ENCODE results near the gene FAM168A.
"Not testable (repeated sequence)": the region's sequence is repeated elsewhere in the genome, so short reads cannot be mapped to it uniquely, and the experiment has no call there.

Gene FAM168A

DNA sequence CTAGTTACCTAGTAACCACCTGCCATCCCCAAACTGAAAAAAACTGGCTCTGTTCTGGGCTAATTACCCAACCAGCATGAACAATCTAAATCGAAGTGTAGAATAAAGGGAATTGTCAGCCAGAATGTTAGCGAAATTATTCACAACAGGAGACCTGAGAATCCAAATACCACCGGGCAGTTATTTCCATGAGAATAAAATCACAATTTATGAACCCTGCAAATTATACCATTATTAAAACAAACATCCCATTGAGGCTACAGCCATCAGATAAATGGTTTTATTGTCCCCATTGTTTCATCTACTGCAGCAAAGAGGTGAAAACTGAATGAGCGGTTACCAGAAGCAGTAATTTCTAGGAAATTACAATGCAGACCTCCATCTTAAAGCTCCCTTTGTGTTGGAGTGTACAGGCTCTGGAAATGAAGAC, 21.7 kb downstream of the FAM168A start:
- Histone ChIP-seq H3K4me3 (ENCODE audit: low read depth, low read length) (no peak overlapping the region), H3K9me3 (ENCODE audit: control insufficient read depth, insufficient read depth, low read depth, low read length) (peaks cover 6% of the 10 kb centered on the region; the same call in 1 of the 2 replicates), H3K4me1 (ENCODE audit: control insufficient read depth, insufficient read depth, low read length) (peaks cover 16% of the 10 kb centered on the region; the same call in 1 of the 2 replicates), H3K27me3 (ENCODE audit: control insufficient read depth, insufficient read depth, low read length) (no peaks in the 10 kb centered on the region), H3K27ac (ENCODE audit: low read depth, low read length) (no peak overlapping the region), H3K36me3 (ENCODE audit: control insufficient read depth, insufficient read depth, low read length) (peaks cover 4% of the 10 kb centered on the region; the same call in 1 of the 2 replicates), H3K9ac (ENCODE audit: low read length) (no peak overlapping the region)

DNA sequence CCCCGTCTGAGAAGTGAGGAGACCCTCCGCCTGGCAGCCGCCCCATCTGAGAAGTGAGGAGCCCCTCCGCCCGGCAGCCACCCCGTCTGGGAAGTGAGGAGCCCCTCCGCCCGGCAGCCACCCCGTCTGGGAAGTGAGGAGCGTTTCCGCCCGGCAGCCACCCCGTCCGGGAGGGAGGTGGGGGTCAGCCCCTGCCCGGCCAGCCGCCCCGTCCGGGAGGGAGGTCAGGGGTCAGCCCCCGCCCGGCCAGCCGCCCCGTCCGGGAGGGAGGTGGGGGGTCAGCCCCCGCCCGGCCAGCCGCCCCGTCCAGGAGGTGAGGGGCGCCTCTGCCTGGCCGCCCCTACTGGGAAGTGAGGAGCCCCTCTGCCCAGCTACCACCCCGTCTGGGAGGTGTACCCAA, 25.9 kb downstream of the FAM168A start:
- not testable (repeated sequence) for H3K27ac ChIP-seq (ENCODE audit: low read depth, low read length); H3K4me3 ChIP-seq (ENCODE audit: low read depth, low read length); H3K9me3 ChIP-seq (ENCODE audit: control insufficient read depth, insufficient read depth, low read depth, low read length); H3K4me1 ChIP-seq (ENCODE audit: control insufficient read depth, insufficient read depth, low read length); H3K36me3 ChIP-seq (ENCODE audit: control insufficient read depth, insufficient read depth, low read length); H3K27me3 ChIP-seq (ENCODE audit: control insufficient read depth, insufficient read depth, low read length); H3K9ac ChIP-seq (ENCODE audit: low read length)

DNA sequence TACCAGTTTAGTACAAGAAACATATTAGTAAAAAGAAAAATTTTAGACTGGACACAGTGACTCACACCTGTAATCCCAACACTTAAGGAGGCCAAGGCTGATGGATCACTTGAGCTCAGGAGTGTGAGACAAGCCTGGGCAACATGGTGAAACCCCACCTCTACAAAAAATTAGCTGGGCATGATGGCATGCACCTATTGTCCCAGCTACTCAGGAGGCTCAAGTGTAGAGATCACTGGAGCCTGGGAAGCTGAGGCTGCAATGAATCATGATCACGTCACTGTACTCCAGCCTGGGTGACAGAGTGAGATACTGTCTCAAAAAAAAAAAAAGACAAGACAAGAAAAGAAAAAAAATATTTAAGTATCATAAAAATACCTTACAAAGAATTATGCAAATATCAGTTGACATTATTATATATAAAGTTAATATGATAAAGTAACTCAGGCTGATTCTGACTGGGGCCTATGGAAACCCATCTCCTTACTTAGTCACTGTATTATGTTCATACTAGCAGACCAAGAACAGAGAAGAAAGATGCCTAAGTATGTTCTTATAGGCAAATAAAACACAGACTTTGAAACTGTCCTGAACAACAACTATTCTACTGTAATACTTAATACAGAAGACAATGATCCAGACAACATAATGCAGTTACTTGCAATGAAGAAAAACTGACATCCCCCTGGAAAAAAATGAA, 27.3 kb downstream of the FAM168A start:
- H3K27me3 ChIP-seq (ENCODE audit: control insufficient read depth, insufficient read depth, low read length) = no peaks in the 10 kb centered on the region
- no peak overlapping the region for H3K9ac ChIP-seq (ENCODE audit: low read length)
- 0 out of 2 replicates have a peak, but pooled peaks cover 3% of the 10 kb centered on the region for H3K4me1 ChIP-seq (ENCODE audit: control insufficient read depth, insufficient read depth, low read length)
- H3K36me3 ChIP-seq (ENCODE audit: control insufficient read depth, insufficient read depth, low read length) = no peaks in the 10 kb centered on the region; the same call in 1 of the 2 replicates
- no peak overlapping the region for H3K27ac ChIP-seq (ENCODE audit: low read depth, low read length)
- no peak overlapping the region for H3K4me3 ChIP-seq (ENCODE audit: low read depth, low read length)
- H3K9me3 ChIP-seq (ENCODE audit: control insufficient read depth, insufficient read depth, low read depth, low read length) = peaks cover 6% of the 10 kb centered on the region; the same call in 1 of the 2 replicates

DNA sequence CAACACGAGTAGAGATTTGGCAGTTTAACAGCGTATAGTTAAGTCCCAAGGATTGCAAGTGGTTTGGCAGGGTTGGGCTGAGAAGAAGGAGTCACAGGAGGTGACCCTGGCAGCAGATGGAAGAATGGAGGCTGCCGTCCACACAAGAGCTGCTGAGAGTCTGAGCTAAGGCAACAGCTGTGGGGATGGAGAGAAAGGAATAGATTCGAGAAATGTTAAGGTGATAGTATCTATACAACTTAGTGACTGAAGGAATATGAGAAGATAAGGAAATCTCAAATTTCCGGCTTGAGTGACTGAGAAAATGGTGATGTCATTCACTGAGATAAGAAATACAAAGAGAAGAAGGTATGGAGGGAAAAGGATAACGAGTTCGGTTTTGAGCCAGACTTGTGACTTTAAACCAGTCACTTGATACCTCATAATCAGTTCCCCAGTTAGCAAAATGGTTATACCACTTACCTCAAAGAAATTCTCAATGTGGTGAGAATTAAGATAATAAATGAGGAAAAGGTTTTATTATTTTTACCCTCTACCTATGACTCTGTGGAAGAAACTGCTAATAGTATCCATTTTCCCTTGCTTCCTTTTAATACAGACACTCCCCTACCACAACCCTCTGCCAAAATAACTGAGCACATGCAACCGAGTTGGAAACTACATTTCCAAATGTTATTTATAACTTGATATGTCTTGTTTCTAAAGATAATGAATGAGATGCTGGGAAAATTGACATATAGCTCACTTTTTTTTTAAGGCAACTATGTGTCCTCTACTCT, 30.7 kb downstream of the FAM168A start:
- no peaks in the 10 kb centered on the region for H3K36me3 ChIP-seq (ENCODE audit: control insufficient read depth, insufficient read depth, low read length)
- no peak overlapping the region for H3K4me3 ChIP-seq (ENCODE audit: low read depth, low read length)
- no peak overlapping the region for H3K27ac ChIP-seq (ENCODE audit: low read depth, low read length)
- H3K9ac ChIP-seq (ENCODE audit: low read length) = no peak overlapping the region
- no peaks in the 10 kb centered on the region for H3K9me3 ChIP-seq (ENCODE audit: control insufficient read depth, insufficient read depth, low read depth, low read length)
- H3K27me3 ChIP-seq (ENCODE audit: control insufficient read depth, insufficient read depth, low read length) = no peaks in the 10 kb centered on the region
- 0 out of 2 replicates have a peak, but pooled peaks cover 3% of the 10 kb centered on the region for H3K4me1 ChIP-seq (ENCODE audit: control insufficient read depth, insufficient read depth, low read length)

DNA sequence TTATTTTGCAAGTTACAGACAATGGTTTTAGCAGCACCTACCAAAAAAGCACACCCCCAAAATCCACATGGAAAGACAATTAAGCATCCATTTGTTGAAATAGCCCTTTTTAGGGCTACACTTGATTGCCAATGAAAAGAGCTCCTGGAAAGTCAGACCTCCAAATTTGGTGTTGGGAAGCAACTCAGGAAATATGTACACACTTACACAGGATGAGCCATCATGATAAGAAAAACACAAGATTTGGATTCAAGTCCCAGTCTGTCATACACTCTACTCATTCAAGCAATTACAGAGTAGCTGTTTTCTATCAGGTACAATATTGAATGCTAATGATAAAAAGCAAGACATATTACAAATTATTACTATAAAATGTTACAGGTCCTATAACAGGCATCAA, 31.5 kb downstream of the FAM168A start:
- Histone ChIP-seq H3K4me1 (ENCODE audit: control insufficient read depth, insufficient read depth, low read length) (0 out of 2 replicates have a peak, but pooled peaks cover 3% of the 10 kb centered on the region), H3K9ac (ENCODE audit: low read length) (no peak overlapping the region), H3K4me3 (ENCODE audit: low read depth, low read length) (no peak overlapping the region), H3K9me3 (ENCODE audit: control insufficient read depth, insufficient read depth, low read depth, low read length) (no peaks in the 10 kb centered on the region), H3K36me3 (ENCODE audit: control insufficient read depth, insufficient read depth, low read length) (no peaks in the 10 kb centered on the region), H3K27me3 (ENCODE audit: control insufficient read depth, insufficient read depth, low read length) (no peaks in the 10 kb centered on the region), H3K27ac (ENCODE audit: low read depth, low read length) (no peak overlapping the region)

DNA sequence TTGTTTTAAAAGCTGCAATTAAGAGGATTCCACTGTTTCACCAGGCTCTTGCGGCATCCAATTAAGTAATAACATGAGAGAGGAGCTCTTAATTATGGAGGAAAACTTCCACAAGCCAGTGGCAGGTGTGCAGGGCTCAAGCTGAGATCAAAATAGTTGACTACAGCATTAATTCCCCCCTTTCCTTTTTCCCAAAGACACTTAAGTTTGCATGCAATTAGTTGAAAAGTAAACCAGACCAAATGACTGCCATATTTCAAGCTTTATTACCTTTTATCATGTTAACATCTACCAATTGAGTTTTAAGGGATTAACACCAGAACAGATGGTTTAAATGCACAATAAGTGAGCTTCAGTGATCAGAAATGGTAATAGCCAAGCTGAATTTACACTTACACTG, 32.1 kb downstream of the FAM168A start:
- Histone ChIP-seq H3K27ac (ENCODE audit: low read depth, low read length) (no peak overlapping the region), H3K9me3 (ENCODE audit: control insufficient read depth, insufficient read depth, low read depth, low read length) (no peaks in the 10 kb centered on the region), H3K4me3 (ENCODE audit: low read depth, low read length) (no peak overlapping the region), H3K36me3 (ENCODE audit: control insufficient read depth, insufficient read depth, low read length) (no peaks in the 10 kb centered on the region), H3K27me3 (ENCODE audit: control insufficient read depth, insufficient read depth, low read length) (no peaks in the 10 kb centered on the region), H3K4me1 (ENCODE audit: control insufficient read depth, insufficient read depth, low read length) (0 out of 2 replicates have a peak, but pooled peaks cover 3% of the 10 kb centered on the region), H3K9ac (ENCODE audit: low read length) (no peak overlapping the region)

DNA sequence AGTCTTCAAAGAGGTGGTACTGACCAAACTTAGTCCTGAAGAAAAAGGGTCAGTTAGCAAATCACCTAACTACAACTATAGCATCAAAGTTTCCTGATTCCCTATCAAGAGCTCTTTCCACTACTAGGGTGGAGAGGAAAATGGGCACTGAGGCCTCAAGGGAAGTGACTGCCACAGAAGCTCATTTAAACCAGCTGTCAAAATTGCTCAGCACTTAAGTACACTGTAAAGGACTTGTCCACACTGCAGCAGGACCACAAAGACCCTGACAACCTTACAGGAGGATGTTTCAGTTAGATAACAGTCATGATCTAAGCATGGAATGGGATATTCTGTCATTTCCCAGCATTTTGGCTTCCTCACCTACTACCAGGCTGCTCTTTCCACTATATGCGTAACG, 33.0 kb downstream of the FAM168A start:
- no peaks in the 10 kb centered on the region for H3K9me3 ChIP-seq (ENCODE audit: control insufficient read depth, insufficient read depth, low read depth, low read length)
- H3K27ac ChIP-seq (ENCODE audit: low read depth, low read length) = no peak overlapping the region
- H3K27me3 ChIP-seq (ENCODE audit: control insufficient read depth, insufficient read depth, low read length) = no peaks in the 10 kb centered on the region
- no peak overlapping the region for H3K9ac ChIP-seq (ENCODE audit: low read length)
- 0 out of 2 replicates have a peak, but pooled peaks cover 3% of the 10 kb centered on the region for H3K4me1 ChIP-seq (ENCODE audit: control insufficient read depth, insufficient read depth, low read length)
- no peaks in the 10 kb centered on the region for H3K36me3 ChIP-seq (ENCODE audit: control insufficient read depth, insufficient read depth, low read length)
- H3K4me3 ChIP-seq (ENCODE audit: low read depth, low read length) = no peak overlapping the region

DNA sequence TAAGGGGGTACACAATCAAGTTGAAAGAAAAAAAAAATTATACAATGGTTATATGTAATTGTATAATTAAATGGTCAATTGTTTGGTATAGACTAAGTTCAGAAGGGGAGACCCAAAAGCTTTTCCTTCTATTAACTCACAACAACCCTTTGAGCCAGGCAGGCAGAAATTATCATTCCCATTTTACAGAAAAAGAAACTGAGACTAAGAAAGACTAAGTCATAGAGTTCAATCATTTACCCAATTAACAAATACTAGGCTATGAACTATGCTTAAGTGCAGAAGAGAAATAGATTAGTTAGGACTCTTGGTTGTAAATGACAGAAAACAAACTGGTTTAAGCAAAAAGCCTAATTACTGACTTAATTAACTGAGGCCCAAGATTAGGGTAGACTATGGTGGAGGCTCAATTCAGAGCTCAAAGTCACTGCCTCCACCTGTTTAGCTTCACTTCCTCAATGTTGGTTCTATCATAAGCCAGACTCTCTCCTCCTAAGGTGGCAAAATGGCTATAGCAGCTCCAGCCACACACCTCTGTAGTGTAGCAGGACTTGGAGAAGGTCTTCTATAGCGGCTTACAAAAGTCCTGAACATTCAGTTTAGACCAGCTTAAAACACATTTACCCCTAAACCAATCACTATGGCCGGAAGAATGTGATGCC, 34.2 kb downstream of the FAM168A start:
- Histone ChIP-seq H3K36me3 (ENCODE audit: control insufficient read depth, insufficient read depth, low read length) (no peaks in the 10 kb centered on the region), H3K4me1 (ENCODE audit: control insufficient read depth, insufficient read depth, low read length) (0 out of 2 replicates have a peak, but pooled peaks cover 3% of the 10 kb centered on the region), H3K27ac (ENCODE audit: low read depth, low read length) (no peak overlapping the region), H3K9ac (ENCODE audit: low read length) (no peak overlapping the region), H3K27me3 (ENCODE audit: control insufficient read depth, insufficient read depth, low read length) (no peaks in the 10 kb centered on the region), H3K4me3 (ENCODE audit: low read depth, low read length) (no peak overlapping the region), H3K9me3 (ENCODE audit: control insufficient read depth, insufficient read depth, low read depth, low read length) (no peaks in the 10 kb centered on the region)

DNA sequence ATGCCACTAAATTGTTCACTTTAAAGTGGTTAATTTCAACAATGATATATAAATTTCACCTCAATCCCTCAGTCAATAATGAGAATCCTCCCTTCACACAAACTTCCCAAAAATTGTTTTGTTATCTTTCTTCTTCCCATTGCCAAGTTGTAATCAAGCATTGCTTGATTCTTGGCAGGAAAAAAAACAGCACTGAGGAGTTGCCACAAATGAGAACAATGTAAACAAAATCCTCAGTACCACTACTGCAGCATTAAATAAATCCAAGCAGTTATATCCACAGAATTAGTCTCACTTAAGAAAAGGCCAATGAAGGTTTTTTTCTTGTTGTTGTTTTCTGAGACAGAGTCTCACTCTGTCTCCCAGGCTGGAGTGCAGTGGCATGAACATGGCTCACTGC, 38.2 kb downstream of the FAM168A start:
- Histone ChIP-seq H3K27ac (ENCODE audit: low read depth, low read length) (no peak overlapping the region), H3K36me3 (ENCODE audit: control insufficient read depth, insufficient read depth, low read length) (no peaks in the 10 kb centered on the region), H3K9ac (ENCODE audit: low read length) (no peak overlapping the region), H3K27me3 (ENCODE audit: control insufficient read depth, insufficient read depth, low read length) (no peaks in the 10 kb centered on the region), H3K4me3 (ENCODE audit: low read depth, low read length) (no peak overlapping the region), H3K4me1 (ENCODE audit: control insufficient read depth, insufficient read depth, low read length) (peaks cover 4% of the 10 kb centered on the region), H3K9me3 (ENCODE audit: control insufficient read depth, insufficient read depth, low read depth, low read length) (no peaks in the 10 kb centered on the region)

DNA sequence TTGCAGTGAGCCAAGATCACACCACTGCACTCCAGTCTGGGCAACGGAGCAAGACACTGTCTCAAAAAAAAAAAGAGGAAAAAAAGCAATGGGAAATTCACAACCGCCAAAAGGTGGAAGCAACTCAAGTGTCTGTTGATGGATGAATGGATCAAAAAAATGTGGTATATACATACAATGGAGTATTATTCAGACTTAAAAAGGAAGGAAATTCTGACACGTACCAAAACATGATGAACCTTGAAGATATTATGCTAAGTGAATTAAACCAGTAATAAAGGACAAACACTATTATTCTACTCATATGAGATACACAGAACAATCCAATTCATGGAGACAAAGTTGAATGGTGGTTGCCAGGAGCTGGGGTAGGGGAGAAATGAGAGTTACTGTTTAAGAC, 40.9 kb downstream of the FAM168A start:
- H3K4me1 ChIP-seq (ENCODE audit: control insufficient read depth, insufficient read depth, low read length) = peaks cover 8% of the 10 kb centered on the region
- no peaks in the 10 kb centered on the region for H3K27me3 ChIP-seq (ENCODE audit: control insufficient read depth, insufficient read depth, low read length)
- no peak overlapping the region for H3K4me3 ChIP-seq (ENCODE audit: low read depth, low read length)
- H3K9ac ChIP-seq (ENCODE audit: low read length) = no peak overlapping the region
- H3K36me3 ChIP-seq (ENCODE audit: control insufficient read depth, insufficient read depth, low read length) = no peaks in the 10 kb centered on the region
- no peaks in the 10 kb centered on the region for H3K9me3 ChIP-seq (ENCODE audit: control insufficient read depth, insufficient read depth, low read depth, low read length)
- H3K27ac ChIP-seq (ENCODE audit: low read depth, low read length) = no peak overlapping the region

DNA sequence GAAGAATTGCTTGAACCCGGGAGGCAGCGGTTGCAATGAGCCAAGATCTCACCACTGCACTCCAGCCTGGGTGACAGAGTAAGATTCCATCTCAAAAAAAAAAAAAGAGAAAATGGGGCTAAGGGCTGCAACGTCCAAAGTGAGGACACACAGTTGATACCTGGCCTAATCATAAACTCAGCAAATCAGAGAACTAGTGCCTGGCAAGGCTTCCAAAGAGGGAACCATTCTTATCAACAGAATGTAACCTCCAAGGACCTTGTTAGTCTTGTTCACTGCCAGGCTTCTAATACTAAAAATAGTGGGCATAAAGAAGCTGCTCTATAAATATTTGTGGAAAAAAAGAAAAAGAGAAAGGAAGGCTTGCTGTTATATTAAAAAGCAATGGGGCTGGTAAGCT, 42.3 kb downstream of the FAM168A start:
- Histone ChIP-seq H3K36me3 (ENCODE audit: control insufficient read depth, insufficient read depth, low read length) (no peaks in the 10 kb centered on the region), H3K9ac (ENCODE audit: low read length) (no peak overlapping the region), H3K9me3 (ENCODE audit: control insufficient read depth, insufficient read depth, low read depth, low read length) (no peaks in the 10 kb centered on the region), H3K4me1 (ENCODE audit: control insufficient read depth, insufficient read depth, low read length) (peaks cover 17% of the 10 kb centered on the region), H3K4me3 (ENCODE audit: low read depth, low read length) (no peak overlapping the region), H3K27ac (ENCODE audit: low read depth, low read length) (no peak overlapping the region), H3K27me3 (ENCODE audit: control insufficient read depth, insufficient read depth, low read length) (no peaks in the 10 kb centered on the region)

Data from HUES6 (cell line).